Measurements from ENCODE around the gene GNAS-AS1. TPM values are rescaled to one million over a fixed set of nuclear protein-coding genes. Genes with fewer than 3 reads are reported as not detected.

The GNAS-AS1 gene
- total and polyA plus RNA-seq, 10 of the 15 experiments (the other 5 are each of a cell fraction or from before 2014, with no cell fraction given): 0.06 to 2.7 (median 1.2) TPM

GRCh38 chr20:58818586-58819285 is 32.0 kb downstream of the GNAS-AS1 start (continued):
- TF ChIP-seq PAX8 (IDR thresholded peaks at IDR 0.05) (no peak), SUPT20H (IDR thresholded peaks at IDR 0.05; ENCODE audit: borderline replicate concordance, control insufficient read depth, low read depth, low read length) (no peak), PAX5 (IDR thresholded peaks at IDR 0.05; ENCODE audit: borderline replicate concordance, low read depth, low read length) (peak; percentile 14; the same call in 1 of the 2 replicates), JUNB (IDR thresholded peaks at IDR 0.05) (peak; percentile 37; the same call in 1 of the 2 replicates), USF2 (IDR thresholded peaks at IDR 0.05; ENCODE audit: borderline replicate concordance, low read depth, low read length) (no peak), JUND (IDR thresholded peaks at IDR 0.05; ENCODE audit: low read depth, low read length) (no peak), CREB1 (IDR thresholded peaks at IDR 0.05; ENCODE audit: low read depth) (no peak), EGR1 (IDR thresholded peaks at IDR 0.05; ENCODE audit: borderline replicate concordance in 1 of 2, low read depth in 2 of 2, low read length in 2 of 2) (no peak), ZBTB33 (IDR thresholded peaks at IDR 0.05) (no peak), EED (IDR thresholded peaks at IDR 0.05; ENCODE audit: low read depth) (no peak), SMAD5 (IDR thresholded peaks at IDR 0.05; ENCODE audit: low read depth) (no peak), NR2C2 (IDR thresholded peaks at IDR 0.05; ENCODE audit: borderline replicate concordance, control insufficient read depth, insufficient read length, low read depth) (no peak), GATAD2B (conservative IDR thresholded peaks at IDR 0.05; ENCODE audit: low read depth) (no peak), BCL11A (IDR thresholded peaks at IDR 0.05; ENCODE audit: low read depth, low read length) (0 out of 2 replicates have a peak, but pooled peaks have one; percentile 37)
- TF ChIP-seq, protein P1, sequence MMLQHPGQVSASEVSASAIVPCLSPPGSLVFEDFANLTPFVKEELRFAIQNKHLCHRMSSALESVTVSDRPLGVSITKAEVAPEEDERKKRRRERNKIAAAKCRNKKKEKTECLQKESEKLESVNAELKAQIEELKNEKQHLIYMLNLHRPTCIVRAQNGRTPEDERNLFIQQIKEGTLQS (IDR thresholded peaks at IDR 0.05; ENCODE audit: borderline replicate concordance, extremely low read depth, low read depth, low read length): no peak
- TF ChIP-seq, protein P2, sequence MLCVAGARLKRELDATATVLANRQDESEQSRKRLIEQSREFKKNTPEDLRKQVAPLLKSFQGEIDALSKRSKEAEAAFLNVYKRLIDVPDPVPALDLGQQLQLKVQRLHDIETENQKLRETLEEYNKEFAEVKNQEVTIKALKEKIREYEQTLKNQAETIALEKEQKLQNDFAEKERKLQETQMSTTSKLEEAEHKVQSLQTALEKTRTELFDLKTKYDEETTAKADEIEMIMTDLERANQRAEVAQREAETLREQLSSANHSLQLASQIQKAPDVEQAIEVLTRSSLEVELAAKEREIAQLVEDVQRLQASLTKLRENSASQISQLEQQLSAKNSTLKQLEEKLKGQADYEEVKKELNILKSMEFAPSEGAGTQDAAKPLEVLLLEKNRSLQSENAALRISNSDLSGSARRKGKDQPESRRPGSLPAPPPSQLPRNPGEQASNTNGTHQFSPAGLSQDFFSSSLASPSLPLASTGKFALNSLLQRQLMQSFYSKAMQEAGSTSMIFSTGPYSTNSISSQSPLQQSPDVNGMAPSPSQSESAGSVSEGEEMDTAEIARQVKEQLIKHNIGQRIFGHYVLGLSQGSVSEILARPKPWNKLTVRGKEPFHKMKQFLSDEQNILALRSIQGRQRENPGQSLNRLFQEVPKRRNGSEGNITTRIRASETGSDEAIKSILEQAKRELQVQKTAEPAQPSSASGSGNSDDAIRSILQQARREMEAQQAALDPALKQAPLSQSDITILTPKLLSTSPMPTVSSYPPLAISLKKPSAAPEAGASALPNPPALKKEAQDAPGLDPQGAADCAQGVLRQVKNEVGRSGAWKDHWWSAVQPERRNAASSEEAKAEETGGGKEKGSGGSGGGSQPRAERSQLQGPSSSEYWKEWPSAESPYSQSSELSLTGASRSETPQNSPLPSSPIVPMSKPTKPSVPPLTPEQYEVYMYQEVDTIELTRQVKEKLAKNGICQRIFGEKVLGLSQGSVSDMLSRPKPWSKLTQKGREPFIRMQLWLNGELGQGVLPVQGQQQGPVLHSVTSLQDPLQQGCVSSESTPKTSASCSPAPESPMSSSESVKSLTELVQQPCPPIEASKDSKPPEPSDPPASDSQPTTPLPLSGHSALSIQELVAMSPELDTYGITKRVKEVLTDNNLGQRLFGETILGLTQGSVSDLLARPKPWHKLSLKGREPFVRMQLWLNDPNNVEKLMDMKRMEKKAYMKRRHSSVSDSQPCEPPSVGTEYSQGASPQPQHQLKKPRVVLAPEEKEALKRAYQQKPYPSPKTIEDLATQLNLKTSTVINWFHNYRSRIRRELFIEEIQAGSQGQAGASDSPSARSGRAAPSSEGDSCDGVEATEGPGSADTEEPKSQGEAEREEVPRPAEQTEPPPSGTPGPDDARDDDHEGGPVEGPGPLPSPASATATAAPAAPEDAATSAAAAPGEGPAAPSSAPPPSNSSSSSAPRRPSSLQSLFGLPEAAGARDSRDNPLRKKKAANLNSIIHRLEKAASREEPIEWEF (IDR thresholded peaks at IDR 0.05; ENCODE audit: insufficient replicate concordance, low read depth, low read length): no peak
